Middle frontal gyrus (tissue), 1 donor: ENCODE data around the gene SERTAD3.

ENCODE experiments used
- DNase-seq: peaks from one replicate; pipeline ENCODE4 v3.0.0-alpha.2; 2015; ENCODE audit warnings: low spot score; ENCODE audit errors: extremely low spot score

The SERTAD3 gene

DNA sequence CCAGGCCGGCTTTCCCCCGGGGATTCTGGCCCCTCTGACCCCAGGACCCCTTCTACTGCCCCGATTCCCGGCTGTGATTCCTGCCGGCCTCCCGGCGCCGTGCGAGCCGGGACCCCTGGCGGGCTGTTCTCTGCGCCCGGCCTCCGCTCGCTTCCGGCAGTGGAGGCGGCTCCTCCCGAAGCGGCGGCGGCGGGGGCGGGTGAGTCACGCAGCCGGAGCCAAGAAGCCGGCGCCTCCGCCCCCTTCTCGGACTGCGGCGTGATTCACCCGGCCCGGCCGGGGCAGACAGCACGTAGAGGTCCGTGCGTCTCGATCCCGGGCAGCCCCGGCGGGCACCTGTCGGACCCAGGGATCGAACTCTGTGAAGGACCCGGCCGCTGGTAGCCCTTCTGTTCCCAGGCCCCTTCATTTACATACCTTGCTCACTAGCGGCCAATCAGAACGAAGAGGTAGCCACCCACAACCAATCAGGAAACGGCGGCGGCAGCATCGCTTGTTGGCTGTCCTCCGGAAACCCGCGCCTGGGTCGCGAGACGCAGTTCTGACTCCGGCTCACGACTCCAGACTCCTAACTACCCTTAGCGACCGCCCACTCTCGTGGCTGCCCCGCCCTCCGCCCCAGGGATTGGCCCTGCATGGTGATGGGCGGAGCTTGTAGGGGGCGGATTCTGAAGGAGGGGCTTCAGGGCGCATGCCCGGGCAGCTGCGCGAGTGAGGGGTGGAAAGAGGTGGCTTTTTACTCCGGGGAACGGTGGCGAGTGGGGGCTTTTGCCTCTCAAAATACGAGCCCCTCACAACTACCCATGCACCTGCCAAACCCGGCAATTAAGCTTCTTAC is 18.5 kb downstream of the SERTAD3 start, which contains the start of gene SERTAD1:
SERTAD1 (minus strand) TSS at position 543 of the 838 bp plus-strand sequence. CDS start 2,446 bp downstream, outside the sequence.
- DNase-seq, result peak; percentile 100

DNA sequence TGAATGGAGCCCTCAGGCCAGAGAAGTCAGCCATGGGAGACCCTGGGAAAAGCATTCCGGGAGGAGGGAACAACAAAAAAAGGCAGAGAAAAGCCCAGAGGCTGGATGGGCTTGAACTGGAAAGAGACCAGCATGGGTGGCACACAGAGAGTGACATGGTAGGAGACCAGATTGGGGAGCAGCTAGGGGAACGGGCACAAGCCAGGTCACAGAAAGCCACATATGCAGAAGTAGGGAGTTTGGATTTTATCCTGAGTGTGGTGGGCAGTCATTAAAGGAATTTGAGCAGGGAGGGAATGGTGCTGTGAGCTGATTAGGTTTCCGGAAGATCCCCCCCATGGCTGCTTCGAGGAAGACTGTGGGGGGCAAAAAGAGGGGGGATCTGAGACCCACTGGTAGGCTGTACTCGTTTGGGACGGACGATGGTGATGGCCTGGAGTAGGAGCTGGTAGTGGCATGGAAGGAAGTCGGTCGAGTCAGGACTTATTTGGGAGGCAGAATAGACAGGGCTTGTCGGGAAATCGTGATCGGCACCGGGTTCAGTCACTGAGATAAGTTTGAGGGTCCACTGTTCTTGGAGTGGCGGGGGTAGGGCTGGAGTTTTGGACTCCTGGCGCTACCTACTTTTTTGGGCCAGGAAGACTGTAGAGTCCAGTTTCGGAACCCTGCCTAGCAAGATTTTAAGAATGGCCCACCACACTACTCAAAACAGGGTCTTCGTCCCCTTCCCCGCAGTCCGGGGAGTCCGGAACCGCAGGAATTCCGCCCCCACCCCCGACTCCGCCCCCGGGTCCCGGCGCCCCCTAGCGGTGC is 19.3 kb downstream of the SERTAD3 start:
- no peak for DNase-seq

DNA sequence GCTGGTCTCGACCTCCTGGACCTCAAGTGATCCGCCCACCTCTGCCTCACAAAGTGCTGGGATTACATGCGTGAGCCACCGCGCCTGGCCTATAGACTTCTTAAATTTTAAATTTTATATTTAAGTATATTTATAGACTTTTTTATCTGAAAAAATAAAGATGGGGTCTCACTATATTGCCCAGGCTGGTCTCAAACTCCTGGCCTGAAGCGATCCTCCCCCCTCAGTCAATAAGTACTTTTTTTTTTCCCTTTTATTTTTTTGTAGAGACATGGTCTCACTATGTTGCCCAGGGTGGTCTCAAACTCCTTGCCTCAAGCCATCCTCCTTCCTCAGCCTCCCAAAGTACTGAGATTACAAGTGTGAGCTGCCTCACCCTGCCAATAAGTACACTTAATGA is 20.2 kb downstream of the SERTAD3 start:
- DNase-seq, result no peak

DNA sequence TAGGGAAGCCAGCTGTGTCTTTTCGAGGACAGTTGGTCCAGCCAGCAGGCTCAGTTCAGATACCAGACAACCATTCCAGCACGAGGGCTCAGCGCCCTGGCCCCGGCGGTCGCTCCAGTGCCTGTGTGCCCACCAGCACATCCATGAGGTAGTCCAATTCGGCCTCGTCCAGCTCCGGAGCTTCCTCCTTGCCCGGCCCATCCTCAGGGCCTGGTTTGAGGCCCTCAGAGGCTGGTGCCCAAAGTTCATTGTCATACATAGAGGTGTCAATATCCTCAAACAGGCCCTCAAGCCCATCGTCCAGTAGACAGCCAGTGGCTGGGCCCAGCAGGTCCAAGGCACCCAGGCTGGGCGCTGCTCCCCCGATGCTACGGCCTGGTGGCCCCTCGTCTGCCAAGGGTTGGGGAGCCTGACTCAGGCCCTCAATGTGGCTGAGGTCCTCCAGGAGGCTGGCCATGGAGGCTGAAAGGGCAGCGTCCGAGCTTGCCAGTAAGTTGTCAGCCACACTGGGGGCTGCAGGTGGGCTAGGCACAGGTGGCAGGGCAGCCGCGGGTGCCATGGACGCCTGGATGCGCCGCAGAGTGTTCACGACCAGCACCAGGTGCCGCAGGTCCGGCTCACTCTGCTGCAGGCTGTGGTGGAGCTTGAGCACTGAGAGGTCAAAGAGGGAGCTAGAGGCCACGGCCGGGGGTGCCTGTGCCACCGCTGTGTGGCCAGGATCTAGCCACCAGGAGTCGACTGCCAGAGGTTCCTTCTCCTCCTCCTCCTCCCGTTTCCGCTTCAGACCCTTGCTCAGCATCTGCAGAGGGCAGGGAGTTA is 21.2 kb downstream of the SERTAD3 start:
- DNase-seq, result no peak

DNA sequence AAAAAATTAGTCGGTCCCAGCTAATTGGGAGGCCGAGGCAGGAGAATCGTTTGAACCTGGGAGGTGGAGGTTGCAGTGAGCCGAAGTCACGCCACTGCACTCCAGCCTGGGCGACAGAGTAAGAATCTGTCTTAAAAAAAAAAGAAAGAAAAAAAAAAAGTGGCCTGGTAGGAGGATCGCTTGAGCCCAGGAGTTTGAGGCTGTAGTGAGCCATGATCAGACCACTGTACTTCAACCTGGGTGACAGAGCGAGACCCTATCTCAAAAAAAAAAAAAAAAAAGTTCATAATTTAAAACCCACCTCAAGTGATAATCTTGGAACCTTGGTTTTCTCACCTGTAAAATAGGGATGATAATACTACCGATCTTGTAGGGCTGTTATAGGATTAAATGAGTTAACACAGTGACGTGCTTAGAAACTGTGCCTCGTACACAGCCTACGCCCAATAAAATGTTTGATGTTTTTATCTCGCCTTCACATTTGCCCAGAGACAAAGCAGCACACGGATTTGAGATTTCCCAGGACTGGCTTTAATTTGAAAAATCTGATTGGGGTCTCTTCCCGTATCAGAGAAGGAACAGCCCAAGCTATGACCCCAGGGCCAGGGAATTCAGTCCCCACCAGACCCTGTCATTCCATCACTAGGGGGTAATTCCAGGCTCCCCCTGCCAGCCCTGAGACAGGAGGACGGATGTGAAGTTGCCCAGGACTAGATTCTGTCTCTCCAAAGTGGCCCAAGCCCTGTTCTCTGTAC is 22.0 kb downstream of the SERTAD3 start:
- no peak for DNase-seq

DNA sequence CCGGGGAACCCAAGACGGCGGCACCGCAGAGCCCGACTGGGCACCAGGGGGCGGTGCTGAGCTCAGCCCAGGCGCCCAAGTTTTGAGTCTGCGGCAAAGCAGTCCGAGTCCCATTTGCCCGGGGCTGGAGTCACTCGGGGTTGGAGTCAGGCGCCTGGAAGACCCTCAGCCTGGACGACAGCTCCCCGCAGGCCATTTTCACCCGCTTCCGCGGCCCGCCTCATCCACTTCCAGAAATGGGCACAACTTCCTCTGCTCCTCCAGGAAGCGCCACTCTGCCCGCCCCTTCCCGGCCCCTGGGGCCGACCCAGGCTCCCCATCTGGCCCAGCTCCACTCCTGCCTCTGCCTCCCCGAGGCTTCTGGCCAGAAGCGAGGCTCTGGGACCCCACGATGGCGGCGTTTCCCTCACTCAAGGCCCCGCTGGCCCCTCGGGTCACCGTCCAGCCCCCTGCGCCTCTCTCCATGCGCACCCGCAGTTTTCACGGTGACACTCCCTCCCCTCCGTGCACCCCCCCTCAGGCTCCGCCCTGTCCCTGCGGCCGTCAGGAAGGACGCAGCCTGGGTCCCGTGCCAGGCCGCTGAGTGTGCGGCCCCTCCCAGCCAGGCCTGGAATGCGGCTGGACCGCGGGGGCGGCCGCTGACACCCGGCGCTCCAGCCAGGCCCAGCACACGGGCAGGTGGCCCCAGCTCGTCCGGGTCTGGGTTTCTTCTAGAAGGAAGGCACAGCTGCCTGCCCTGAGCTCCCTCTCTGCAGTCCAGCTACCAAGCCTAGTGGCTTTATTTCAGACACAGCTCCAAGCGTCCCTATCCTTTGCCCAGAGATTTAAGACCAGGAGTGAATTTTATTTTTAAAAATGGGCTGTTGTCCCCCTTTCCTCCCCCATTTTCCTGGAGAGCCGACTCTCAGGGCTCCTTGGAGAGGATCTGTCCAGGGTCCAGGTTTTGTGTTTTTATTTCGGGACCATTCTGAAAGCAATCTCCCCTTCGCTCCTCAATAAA is 23.1 kb downstream of the SERTAD3 start:
- DNase-seq, result peak; percentile 54

DNA sequence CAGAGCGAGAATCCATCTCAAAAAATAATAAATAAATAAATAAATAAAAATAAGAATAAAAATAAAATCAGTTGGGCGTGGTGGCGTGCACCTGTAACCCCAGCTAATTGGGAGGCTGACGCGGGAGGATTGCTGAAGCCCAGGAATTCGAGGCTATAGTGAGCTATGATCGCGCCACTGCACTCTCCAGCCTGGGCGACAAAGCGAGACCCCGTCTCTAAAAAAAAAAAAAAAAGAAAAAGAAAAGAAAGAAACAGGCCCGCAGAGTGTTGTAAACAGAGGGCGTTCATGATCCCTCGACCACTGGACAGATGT is 23.7 kb downstream of the SERTAD3 start:
- no peak for DNase-seq

DNA sequence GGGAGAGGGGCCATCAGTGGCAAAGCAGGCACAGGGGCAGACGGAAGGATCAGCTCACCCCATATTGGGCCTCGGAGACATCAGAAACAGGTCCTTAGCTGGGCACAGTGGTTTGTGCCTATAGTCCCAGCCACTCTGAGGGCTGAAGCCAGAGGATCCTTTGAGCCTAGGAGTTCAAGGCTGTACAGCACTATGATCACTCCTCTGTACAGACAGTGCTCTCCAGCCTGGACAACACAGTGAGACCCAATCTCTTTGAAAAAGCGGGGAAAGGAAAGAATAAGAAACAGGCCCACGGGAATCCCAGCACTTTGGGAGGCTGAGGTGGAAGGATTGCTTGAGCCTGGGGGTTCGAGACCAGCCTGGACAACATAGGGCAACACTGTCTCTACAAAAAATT is 24.4 kb downstream of the SERTAD3 start:
- DNase-seq, result no peak

DNA sequence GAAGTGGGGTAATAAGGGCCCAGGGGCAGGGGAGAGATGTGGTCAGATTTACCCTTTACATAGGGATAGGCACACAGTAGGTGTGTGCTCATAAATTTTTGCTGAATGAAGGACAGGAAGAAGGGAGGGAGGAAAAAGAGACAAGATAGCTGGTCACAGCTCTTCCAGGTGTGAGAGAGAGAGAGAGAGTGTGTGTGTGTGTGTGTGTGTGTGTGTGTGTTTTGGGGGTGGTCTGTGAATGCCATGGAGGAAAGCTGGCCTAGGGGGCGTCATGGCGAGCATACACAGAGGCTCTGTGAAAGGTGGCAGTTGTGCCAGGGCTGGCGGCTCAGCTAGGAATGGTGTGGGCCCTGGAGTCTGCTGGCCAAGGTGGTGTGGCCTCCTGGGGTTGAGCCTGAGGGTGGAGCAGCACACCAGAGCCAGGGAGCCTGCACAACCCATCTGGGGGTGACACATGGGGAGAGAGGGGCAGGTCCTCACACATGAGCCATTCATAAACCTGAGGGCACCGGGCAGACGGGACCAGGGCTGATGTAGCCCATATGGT is 25.0 kb downstream of the SERTAD3 start:
- no peak for DNase-seq

DNA sequence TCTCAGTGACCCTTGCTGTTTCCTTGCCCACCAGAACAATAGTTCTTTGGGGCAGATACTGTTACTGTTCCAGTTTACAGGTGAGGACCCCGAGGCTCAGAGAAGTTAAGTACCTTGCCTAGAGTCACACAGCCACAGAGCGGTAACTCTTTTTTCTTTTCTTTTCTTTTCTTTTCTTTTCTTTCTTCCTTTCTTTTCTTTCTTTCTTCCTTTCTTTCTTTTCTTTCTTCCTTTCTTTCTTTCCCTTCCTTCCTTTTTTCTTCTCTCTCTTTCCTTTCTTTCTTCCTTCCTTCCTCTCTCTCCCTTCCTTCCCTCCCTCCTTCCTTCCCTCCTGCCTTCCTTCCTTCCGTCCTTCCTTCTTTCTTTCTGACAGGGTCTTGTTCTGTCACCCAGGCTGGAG is 26.1 kb downstream of the SERTAD3 start:
- DNase-seq, result no peak

DNA sequence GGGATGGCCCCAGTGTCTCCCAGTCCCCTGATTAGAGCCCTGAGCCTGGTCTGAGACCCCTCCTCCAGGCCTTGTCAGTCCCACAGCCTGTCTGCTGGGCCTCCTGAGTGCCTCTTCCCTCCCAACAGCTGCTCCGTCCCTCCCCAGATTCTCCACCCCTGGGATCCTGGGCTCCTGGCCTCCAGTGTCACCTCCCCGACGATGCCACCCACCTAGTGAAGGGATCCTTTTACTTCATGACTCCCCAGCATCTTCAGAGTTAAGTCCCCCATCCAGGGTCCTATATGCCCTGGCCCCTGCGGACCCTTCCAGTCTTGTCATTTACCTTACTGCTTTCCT is 26.5 kb downstream of the SERTAD3 start:
- DNase-seq, result no peak

DNA sequence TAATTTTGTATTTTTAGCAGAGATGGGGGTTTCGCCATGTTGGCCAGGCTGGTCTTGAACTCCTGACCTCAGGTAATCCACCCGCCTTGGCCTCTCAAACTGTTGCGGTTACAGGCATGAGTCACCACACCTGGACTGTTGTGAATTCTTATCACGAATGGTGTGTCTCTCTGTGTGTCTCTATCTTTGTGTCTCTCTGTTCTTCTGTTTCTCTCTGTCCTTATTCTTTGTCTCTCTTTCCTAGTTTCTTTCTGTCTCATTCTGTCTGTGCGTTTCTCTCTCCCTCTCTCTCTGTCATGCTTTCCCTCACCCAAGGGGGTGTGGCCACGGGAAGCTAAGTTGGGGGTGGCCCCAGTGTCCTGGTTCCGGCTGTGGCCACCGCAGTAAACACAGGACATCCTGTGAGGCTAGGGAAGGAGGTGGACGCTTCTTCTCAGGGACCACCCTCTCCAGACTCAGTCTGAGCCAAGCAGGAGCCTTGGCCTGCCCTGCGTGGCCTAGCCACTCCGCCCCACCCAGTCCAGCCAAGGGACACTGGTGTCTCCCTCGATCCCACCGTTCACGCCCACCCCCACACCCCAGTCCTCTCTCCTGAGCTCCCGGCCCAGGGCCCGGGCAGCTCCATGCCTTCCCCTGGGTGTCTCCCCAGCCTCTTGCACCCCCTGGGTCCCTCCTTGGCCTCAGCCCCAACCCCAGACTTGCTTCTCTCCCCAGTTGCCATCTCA is 27.1 kb downstream of the SERTAD3 start:
- no peak for DNase-seq

DNA sequence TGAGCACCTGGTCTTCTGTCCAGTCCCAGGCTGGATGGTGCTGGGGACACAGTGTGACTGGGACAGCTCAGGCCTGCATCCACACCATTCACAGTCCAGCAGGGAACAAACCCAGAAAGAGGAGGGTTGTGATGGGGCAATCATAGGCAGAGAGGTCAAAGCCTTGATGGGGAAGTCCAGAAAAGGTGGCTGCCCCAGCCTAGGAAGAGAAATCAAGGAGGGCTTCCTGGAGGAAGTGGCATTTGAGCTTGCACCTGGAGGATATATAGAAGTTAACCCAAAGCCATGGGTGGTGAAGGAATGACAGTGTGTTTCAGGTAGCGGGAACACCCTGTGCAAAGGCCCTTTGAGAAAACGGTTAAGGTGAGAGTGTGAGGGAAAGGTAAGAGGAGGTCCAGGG is 28.4 kb downstream of the SERTAD3 start:
- no peak for DNase-seq

DNA sequence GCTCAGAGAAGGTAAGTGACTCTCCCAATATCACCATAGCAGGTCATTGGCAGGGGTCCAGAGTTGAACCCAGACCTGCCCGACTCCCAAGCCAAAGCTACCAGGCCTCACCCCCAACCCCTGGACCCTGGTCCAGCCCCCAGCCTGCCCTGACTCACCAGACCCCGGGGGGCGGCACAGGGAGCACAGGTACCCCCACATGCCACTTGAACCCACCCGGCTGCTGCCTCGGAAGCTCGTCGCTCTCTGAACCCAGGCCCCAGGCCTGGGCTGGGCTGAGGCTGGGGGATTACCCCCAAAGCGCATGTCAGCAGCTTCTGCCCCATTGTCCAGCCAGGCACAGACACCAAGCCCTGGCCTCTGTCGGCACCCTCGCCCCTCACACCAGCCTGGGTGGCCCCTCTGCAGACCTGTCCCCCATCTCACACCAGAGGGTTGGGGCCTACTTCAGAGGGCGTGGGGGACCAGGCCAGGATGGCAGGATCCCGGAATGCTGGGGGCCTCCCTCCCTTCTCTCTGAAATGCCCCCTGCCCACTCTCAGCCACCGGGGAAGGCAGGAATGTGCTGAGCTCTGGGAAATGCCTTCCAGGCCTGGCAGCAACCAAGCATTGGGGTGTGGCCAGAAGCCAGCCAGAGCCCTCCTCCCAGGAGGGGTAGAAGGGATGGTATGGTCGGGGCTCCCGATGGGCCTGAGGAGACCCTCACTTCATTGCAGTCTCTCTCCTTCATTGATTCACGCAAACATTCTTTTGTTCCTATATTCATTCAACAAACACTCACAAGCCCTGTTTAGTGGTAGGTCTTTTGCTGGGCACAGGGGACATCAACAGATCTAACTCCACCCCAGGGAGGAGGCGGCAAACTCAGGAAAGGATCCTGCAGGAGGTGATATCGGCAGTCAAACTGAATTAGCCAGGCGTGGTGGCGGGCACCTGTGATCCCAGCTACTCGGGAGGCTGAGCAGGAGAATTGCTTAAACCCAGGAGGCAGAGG is 29.3 kb downstream of the SERTAD3 start:
- DNase-seq, result no peak

DNA sequence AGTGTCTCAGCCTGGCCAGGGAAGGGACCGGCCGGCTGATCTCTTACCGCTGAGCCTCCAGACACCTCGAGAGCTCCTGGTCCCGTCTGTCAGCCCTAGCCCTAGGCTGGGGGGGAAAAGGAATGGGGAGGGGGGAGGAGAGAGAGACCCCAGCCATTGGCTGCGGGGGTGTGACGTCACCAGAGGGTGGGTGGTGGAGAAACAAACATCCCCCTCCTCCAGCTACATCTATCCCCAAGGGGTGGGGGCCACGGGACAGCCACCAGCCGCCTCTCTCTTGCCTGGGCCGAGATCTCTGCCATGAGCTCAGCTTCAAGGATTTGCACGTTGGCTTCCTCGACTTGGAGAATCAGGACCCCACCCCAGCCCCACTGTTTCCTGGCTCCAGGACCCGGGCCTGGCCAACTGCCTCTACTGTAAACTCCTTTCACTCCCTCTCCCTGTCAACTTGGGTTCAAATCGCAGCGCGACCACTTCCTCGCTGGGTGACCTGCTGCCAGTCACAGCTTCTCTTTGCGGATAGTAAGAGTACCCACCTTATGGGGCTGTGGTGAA is 30.8 kb downstream of the SERTAD3 start, which contains the start of gene PRX:
PRX (minus strand) TSS at position 88 of the 555 bp plus-strand sequence. CDS start 5,446 bp downstream, outside the sequence.
- no peak for DNase-seq

DNA sequence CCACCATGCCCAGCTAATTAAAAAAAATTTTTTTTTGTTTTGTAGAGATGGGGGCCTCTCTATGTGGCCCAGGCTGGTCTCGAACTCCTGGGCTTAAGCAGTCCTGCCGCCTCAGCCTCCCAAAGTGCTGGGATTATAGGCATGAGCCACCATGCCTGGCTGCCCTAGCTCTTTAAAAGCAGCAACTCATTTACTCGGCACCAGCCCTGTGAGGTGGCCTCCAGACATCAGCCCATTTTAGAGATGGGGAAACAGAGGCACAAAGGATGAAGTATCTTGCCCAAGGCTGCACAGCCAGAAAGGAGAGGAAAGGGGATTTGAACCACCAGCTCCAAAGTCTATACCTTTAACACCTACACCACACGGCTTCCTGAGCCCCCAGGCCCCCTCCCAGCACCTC is 31.3 kb downstream of the SERTAD3 start:
- no peak for DNase-seq

DNA sequence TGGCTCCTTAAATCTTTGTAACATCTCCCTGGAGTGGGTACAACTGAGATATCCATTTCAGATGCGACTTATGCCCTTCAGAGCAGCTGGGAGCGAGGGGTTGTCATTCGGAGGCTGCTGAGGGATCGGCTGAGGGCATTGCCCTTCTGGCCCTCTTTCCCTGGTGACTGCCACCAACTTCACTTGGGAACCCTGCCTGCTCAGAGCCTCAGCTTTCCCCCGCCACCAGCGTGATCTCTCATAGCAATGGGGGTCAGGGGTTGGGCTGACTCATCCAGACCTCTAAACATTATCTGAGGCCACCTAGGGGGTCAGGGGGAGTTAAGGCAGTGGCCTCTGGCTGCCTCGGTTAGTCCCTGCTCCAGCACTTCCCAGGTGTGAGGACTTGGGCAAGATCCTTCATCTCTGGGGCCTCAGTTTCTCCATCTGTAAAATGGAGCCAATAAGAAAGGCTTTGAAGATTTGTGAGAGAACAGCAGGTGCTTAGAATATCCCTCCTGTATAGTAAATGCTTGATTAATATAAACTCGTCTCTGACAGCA is 32.1 kb downstream of the SERTAD3 start:
- DNase-seq, result no peak
